Middle frontal gyrus (tissue), 1 donor: Measurements from ENCODE around the gene SLC35E2B.

Experiments used
- DNase-seq: peaks from one replicate; pipeline ENCODE4 v3.0.0-alpha.2; 2015; ENCODE audit warnings: low spot score; ENCODE audit errors: extremely low spot score

The SLC35E2B gene

GRCh38 chr1:1612104-1612400 lies 80.5 kb downstream of the SLC35E2B start:
- no peak for DNase-seq

DNA sequence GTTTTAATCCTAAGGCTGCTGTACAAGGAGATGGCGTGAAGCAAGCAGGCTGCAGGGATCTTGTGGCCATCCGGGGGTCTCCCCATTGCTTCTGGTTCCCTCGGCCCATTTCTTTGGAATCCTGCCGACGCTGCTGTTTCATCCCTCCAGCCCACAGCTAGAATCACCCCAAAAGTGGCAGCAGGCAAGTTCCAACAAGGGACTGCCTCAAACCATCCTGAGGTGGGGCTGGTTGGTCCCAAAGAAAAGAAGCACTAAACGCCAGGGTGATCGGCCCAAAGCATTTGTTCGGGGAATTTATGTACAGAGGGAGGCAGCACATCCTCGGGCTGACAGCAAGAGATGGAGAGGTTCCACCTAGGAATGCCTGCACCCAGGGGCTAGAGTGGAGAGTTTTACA lies 81.8 kb downstream of the SLC35E2B start:
- no peak for DNase-seq

DNA sequence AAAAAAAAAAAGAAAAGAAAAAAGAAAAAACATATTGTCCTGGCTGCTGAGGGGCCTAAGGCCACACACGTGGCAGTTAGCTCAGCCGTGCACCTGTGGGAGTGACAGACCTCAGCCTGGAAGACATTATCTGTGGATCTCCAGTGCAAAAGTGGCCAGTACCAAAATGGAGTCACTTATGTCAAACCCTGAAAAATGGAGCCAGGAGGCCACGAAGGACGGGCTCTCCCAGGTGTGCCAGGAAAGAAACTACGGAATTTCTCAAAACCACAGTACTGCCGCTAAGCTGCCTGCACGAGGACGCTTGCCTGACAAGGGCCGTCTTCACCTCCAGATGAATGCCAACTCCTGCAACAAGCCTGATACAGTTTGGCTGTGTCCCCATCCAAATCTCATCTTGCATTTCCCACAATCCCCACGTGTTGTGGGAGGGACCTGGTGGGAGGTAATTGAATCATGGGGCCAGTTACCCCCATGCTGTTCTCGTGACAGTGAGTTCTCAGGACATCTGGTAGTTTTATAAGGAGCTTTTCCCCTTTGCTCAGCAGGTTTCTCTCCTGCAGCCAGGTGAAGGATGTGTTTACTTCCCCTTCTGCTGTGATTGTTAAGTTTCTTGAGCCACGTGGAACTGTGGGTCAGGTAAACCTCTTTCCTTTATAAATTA lies 82.6 kb downstream of the SLC35E2B start:
- no peak for DNase-seq
